Endothelial cell of umbilical vein (primary cell): ENCODE measurements around the gene WIPI1. TPM values are rescaled to one million over a fixed set of nuclear protein-coding genes. Genes with fewer than 3 reads are reported as not detected.

Source experiments
- BruUV-seq: library from RNA; stranded (reverse); fragments of 400-500 nt; replicated peaks from 2 replicates; lab custom pipeline; 2021; lab: Mats Ljungman, UMichigan
- CTCF ChIA-PET: fragments of 300-600, 350-600 bp; sonication (Branson Sonifier 250); formaldehyde crosslinking; loops from one replicate; lab custom pipeline; 2021; ENCODE audit warnings: antibody characterized with exemption, inconsistent platforms; lab: Charles Lee
- POLR2A ChIA-PET: fragments of 300-600, 350-600 bp; sonication (Branson Sonifier 250); formaldehyde crosslinking; loops from one replicate; lab custom pipeline; 2021; ENCODE audit warnings: antibody characterized with exemption, inconsistent platforms; lab: Charles Lee
- DNase-seq: peaks from one replicate; pipeline ENCODE4 v3.0.0-alpha.2; 2011; ENCODE audit warnings: low read depth, low spot score
- FAIRE-seq: peaks from 2 replicates; lab custom pipeline; 2011; peaks lifted over from hg19 to GRCh38; lab: Jason Lieb, UNC
- H2AFZ ChIP-seq: 2 replicates; pipeline ENCODE4 v1.6.0; 2012; ENCODE audit warnings: low read depth, low read length, control low read depth, inconsistent platforms
- H3K27ac ChIP-seq: 2 replicates; pipeline ENCODE4 v1.5.1; 2011; ENCODE audit warnings: low read depth, mild to moderate bottlenecking, control low read depth, low read length, moderate library complexity; ENCODE audit not compliant: insufficient read depth
- H3K27me3 ChIP-seq, 2 experiments: 2 replicates each; pipeline versions ENCODE4 v1.6.0 to v1.6.1; 2011; ENCODE audit warnings: low read length in 2 of 2, mixed read lengths in 1 of 2; ENCODE audit not compliant: control insufficient read depth in 2 of 2, insufficient read depth in 2 of 2
- H3K36me3 ChIP-seq, 2 experiments: 2 replicates in 1 of 2; 3 replicates in 1 of 2; pipeline ENCODE4 v1.5.1; 2011; ENCODE audit warnings: low read length in 2 of 2, mild to moderate bottlenecking in 1 of 2, moderate library complexity in 1 of 2; ENCODE audit not compliant: control insufficient read depth in 2 of 2, insufficient read depth in 2 of 2; ENCODE audit errors: extremely low read depth in 1 of 2
- H3K4me1 ChIP-seq: 3 replicates; pipeline ENCODE4 v1.5.1; 2011; ENCODE audit warnings: mild to moderate bottlenecking, low read length; ENCODE audit not compliant: control insufficient read depth, insufficient read depth; ENCODE audit errors: extremely low read depth
- H3K4me2 ChIP-seq: 2 replicates; pipeline ENCODE4 v1.6.1; 2011; ENCODE audit warnings: low read length, control low read depth, mixed read lengths; ENCODE audit not compliant: insufficient read depth
- H3K4me3 ChIP-seq, 3 experiments: fragments of 200-600 bp in 1 of 3; sonication (generic), shearing (Covaris generic) in 1 of 3; replicated peaks in 1 of 3; 2 replicates each; pipeline ENCODE4 v1.5.1; 2011 to 2016; ENCODE audit warnings: control low read depth in 3 of 3, low read length in 3 of 3, mild to moderate bottlenecking in 2 of 3, inconsistent platforms in 1 of 3, low read depth in 1 of 3, moderate library complexity in 1 of 3; ENCODE audit not compliant: insufficient read depth in 1 of 3
- H3K79me2 ChIP-seq: 2 replicates; pipeline ENCODE4 v1.6.0; 2012; ENCODE audit warnings: low read length, inconsistent platforms; ENCODE audit not compliant: control insufficient read depth, insufficient read depth
- H3K9ac ChIP-seq: replicated peaks from 2 replicates; pipeline ENCODE3; 2011; ENCODE audit warnings: low read length, control low read depth; ENCODE audit not compliant: insufficient read depth; ENCODE audit errors: extremely low read depth
- H3K9me1 ChIP-seq: replicated peaks from 3 replicates; pipeline ENCODE4 v1.6.0; 2011; ENCODE audit warnings: mild to moderate bottlenecking, low read length; ENCODE audit not compliant: control insufficient read depth, insufficient read depth; ENCODE audit errors: extremely low read depth
- H3K9me3 ChIP-seq: replicated peaks from 2 replicates; pipeline ENCODE4 v1.5.1; 2012; ENCODE audit warnings: low read length, inconsistent platforms; ENCODE audit not compliant: control insufficient read depth, insufficient read depth
- H4K20me1 ChIP-seq: replicated peaks from 2 replicates; pipeline ENCODE3; 2011; ENCODE audit warnings: mild to moderate bottlenecking, low read length; ENCODE audit not compliant: control insufficient read depth, insufficient read depth; ENCODE audit errors: extremely low read depth
- CTCF ChIP-seq, 2 donors: IDR thresholded peaks; 1 replicate in 1 of 2; 2 replicates in 1 of 2; pipeline ENCODE4 v1.5.1; 2011; ENCODE audit warnings: low read length in 2 of 2, mild to moderate bottlenecking in 2 of 2, moderate library complexity in 2 of 2, control low read depth in 1 of 2, inconsistent platforms in 1 of 2, low read depth in 1 of 2; ENCODE audit not compliant: insufficient read depth in 1 of 2; ENCODE audit errors: extremely low read depth in 1 of 2
- EZH2 ChIP-seq: IDR thresholded peaks from 2 replicates; pipeline ENCODE4 v1.6.1; 2012; ENCODE audit warnings: borderline replicate concordance, low read depth, mild to moderate bottlenecking, moderate library complexity, low read length, inconsistent platforms; ENCODE audit not compliant: severe bottlenecking
- GATA2 ChIP-seq: IDR thresholded peaks from 2 replicates; pipeline ENCODE4 v1.7.0; 2011; ENCODE audit warnings: low read depth, mild to moderate bottlenecking, moderate library complexity, mixed read lengths, low read length; ENCODE audit not compliant: insufficient read length, insufficient read depth
- MYC ChIP-seq: IDR thresholded peaks from one replicate; pipeline ENCODE4 v1.6.1; 2011; ENCODE audit warnings: mild to moderate bottlenecking, low read depth, low read length
- POLR2A ChIP-seq: IDR thresholded peaks from 2 replicates; pipeline ENCODE4 v1.6.1; 2012; ENCODE audit warnings: low read depth, mild to moderate bottlenecking, control low read depth, low read length
- POLR2AphosphoS5 ChIP-seq: IDR thresholded peaks from 2 replicates; pipeline ENCODE4 v1.6.1; 2012; ENCODE audit warnings: low read depth, mild to moderate bottlenecking, control low read depth, low read length, moderate library complexity; ENCODE audit not compliant: insufficient read depth
- dilution Hi-C: fragments of 300-500 bp; cut with MboI; formaldehyde crosslinking; loops from one replicate; pipeline ENCODE4 v1.15.0; 2019; ENCODE audit warnings: low sequenced_read_pairs; ENCODE audit not compliant: extremely low pct_ligation_motif_present
- intact Hi-C: fragments of 100-400 bp; cut with micrococcal nuclease; formaldehyde crosslinking; loops from one replicate; pipeline ENCODE4 v1.10.0; 2022
- polyA plus RNA-seq, 4 experiments: library from polyadenylated mRNA; depleted of rRNA in 3 of 4; stranded (reverse) in 3 of 4; unstranded in 1 of 4; fragments of >200 nt; gene quantifications; 2 replicates each; pipeline versions ENCODE4 v1.2.1 to v1.2.3, GENCODE V29; 2011 to 2012; ENCODE audit warnings: missing spikeins in 1 of 4
- total RNA-seq: library from RNA; stranded (reverse); gene quantifications from 2 replicates; pipeline ENCODE4 v1.2.3, GENCODE V29; 2021

WIPI1 gene
- total and polyA plus RNA-seq, 2 donors (not counting 3 experiments of a cell fraction or from before 2014, with no cell fraction given) = 49.9 to 70.3 TPM

GRCh38 chr17:68439656-68440290 lies 17.5 kb downstream of the WIPI1 start:
- TF ChIP-seq POLR2A (no peak), EZH2 (no peak), POLR2AphosphoS5 (no peak), GATA2 (no peak), MYC (no peak), CTCF (IDR thresholded peaks at IDR 0.05; ENCODE audit: extremely low read depth in 1 of 2, insufficient read depth in 1 of 2, low read depth in 1 of 2, low read length in 2 of 2) (no peak)
- DNase-seq = no peak
- no peak overlapping the region for H3K4me3 ChIP-seq
- no peak for FAIRE-seq
- H3K9ac ChIP-seq = no peak overlapping the region
- peaks cover 46% of the 10 kb centered on the region for H3K4me1 ChIP-seq
- H3K4me2 ChIP-seq = no peak overlapping the region
- H4K20me1 ChIP-seq = no peaks in the 10 kb centered on the region
- no peaks in the 10 kb centered on the region for H3K79me2 ChIP-seq
- no peaks in the 10 kb centered on the region for H3K27me3 ChIP-seq
- H3K36me3 ChIP-seq = peaks cover 11 to 16% of the 10 kb centered on the region in 2 experiments
- H3K9me3 ChIP-seq = no peaks in the 10 kb centered on the region
- no peaks in the 10 kb centered on the region for H3K9me1 ChIP-seq
- ChIA-PET POLR2A (no interaction called here), CTCF (interaction anchor here (1.6 to 4.1 kb wide), 3 partner anchors 8 to 41 kb away, joined by 4 to 35 read pairs (median 7); partner anchors contain the start of gene WIPI1)
- intact Hi-C loops (no loop called here), dilution Hi-C loops (no loop called here)
- no peak overlapping the region for H2AFZ ChIP-seq
- BruUV-seq = no TSS peak
- H3K27ac ChIP-seq = no peak overlapping the region
